ENCODE results near the gene TALDO1. TPM values are rescaled to one million over a fixed set of nuclear protein-coding genes. Genes with fewer than 3 reads are reported as not detected.

The TALDO1 gene
- total RNA-seq: 201 and 207 TPM in 2 replicates

DNA sequence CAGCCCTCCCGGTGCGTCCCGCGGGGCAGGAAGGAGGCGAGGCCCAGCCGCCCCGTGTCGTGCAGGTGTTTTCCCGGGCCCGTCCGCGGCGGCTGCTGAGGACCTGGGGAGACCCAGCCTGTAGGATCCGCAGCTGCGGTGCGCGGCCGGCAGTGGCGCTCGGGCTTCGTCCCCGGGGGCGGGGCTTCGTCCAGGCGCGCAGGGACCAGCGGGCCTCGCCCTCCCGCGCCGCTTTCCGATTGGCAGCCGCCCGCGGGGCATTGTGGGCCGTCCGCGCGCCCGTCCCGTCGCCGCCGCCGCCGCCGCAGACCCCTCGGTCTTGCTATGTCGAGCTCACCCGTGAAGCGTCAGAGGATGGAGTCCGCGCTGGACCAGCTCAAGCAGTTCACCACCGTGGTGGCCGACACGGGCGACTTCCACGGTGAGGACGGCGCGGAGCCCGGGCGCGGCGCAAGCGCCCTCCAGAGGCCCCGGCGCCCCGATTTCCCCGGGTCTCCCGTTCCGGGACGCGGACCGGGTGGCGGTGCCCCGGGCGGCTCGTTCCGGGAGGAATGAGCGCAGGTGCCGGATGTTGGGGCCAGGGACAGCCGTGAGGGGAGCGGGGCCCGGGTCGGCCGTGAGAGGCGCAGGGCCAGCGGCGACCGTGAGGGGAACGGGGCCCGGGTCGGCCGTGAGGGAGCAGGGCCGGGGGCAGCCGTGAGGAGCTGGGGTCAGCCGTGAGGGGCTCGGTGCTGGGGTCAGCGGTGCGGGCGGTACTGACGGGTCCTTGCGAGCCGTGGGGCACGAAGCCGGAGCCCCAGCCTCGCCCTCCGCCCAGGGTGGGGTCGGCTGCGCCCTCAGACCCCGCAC is at the start of gene TALDO1:
Gene TALDO1 (plus strand): TSS at position 307 of the 849 bp plus-strand sequence. CDS start 18 bp downstream, at position 325.
- Histone ChIP-seq H3K36me3 (ENCODE audit: control insufficient read depth, insufficient read depth, low read length) (no peaks in the 10 kb centered on the region), H3K27me3 (ENCODE audit: control insufficient read depth, insufficient read depth, low read length) (no peaks in the 10 kb centered on the region), H3K4me3 (ENCODE audit: low read depth, low read length) (peak within 1 kb of the TSS; percentile 85)
- no peak for DNase-seq (ENCODE audit: low read depth)
- TF ChIP-seq, protein P1, sequence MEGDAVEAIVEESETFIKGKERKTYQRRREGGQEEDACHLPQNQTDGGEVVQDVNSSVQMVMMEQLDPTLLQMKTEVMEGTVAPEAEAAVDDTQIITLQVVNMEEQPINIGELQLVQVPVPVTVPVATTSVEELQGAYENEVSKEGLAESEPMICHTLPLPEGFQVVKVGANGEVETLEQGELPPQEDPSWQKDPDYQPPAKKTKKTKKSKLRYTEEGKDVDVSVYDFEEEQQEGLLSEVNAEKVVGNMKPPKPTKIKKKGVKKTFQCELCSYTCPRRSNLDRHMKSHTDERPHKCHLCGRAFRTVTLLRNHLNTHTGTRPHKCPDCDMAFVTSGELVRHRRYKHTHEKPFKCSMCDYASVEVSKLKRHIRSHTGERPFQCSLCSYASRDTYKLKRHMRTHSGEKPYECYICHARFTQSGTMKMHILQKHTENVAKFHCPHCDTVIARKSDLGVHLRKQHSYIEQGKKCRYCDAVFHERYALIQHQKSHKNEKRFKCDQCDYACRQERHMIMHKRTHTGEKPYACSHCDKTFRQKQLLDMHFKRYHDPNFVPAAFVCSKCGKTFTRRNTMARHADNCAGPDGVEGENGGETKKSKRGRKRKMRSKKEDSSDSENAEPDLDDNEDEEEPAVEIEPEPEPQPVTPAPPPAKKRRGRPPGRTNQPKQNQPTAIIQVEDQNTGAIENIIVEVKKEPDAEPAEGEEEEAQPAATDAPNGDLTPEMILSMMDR (IDR thresholded peaks at IDR 0.05; ENCODE audit: insufficient read depth, low read length, poor library complexity, severe bottlenecking): peak; percentile 2

DNA sequence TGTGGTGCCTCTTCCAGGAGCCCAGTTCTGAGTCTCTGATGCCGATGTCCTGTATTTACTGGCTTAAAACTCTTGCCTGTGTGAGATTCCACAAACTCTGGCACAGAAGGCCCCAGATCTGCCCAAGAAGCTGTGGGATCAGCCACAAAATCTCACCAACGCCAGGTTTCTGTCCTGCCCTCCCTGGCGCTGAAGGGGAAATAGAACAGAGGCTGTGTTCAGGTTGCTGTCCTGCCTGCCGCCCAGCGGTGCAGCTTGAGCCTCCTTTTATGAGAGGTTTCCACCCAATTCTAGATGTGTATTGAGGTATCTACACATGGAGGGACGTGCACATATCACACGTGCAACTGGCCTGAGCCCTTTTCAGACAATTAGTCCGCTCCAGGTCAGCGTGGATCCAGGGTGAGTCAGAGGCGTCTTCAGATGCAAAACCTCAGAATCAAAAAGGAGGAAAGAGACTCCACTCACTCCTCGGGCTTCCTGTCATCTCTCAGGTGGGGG is 49.4 kb upstream of the TALDO1 start:
- TF ChIP-seq, protein P1 (IDR thresholded peaks at IDR 0.05; ENCODE audit: insufficient read depth, low read length, poor library complexity, severe bottlenecking): no peak
- H3K27me3 ChIP-seq (ENCODE audit: control insufficient read depth, insufficient read depth, low read length): no peaks in the 10 kb centered on the region
- no peak overlapping the region for H3K4me3 ChIP-seq (ENCODE audit: low read depth, low read length)
- DNase-seq (ENCODE audit: low read depth): no peak
- no peaks in the 10 kb centered on the region for H3K36me3 ChIP-seq (ENCODE audit: control insufficient read depth, insufficient read depth, low read length)

DNA sequence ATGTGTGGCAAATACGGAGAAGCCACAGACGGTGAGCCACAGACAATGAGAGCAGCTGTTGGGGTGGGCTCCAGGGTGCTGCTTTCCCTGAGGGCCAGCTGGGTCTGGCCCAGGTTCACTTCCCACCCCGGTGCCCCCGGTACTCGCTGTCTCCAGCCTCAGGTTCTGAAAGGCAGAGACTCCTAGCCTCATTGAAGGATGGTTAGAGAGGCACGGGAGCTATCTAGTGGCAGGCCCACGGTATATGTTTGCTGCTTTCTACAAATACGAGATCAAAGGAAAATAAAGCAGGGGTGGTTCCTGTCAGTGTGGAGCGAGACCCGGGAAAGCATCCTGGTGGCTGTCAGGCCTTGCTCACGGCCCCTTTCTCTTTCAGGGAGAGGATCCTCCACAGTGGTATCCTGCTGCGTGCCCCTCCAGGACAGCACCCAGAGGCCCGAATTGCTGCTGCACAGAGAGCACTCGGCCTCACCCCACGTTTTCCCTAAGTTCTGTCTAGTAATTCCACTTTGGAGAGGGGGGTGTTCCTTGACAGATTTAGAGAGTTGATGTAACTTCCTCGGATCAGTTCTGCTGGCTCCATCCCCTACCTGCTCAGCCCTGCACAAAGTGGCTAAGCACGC is 48.7 kb upstream of the TALDO1 start:
- TF ChIP-seq, protein P1 (IDR thresholded peaks at IDR 0.05; ENCODE audit: insufficient read depth, low read length, poor library complexity, severe bottlenecking): no peak
- Histone ChIP-seq H3K27me3 (ENCODE audit: control insufficient read depth, insufficient read depth, low read length) (no peaks in the 10 kb centered on the region), H3K36me3 (ENCODE audit: control insufficient read depth, insufficient read depth, low read length) (no peaks in the 10 kb centered on the region), H3K4me3 (ENCODE audit: low read depth, low read length) (no peak overlapping the region)
- no peak for DNase-seq (ENCODE audit: low read depth)

DNA sequence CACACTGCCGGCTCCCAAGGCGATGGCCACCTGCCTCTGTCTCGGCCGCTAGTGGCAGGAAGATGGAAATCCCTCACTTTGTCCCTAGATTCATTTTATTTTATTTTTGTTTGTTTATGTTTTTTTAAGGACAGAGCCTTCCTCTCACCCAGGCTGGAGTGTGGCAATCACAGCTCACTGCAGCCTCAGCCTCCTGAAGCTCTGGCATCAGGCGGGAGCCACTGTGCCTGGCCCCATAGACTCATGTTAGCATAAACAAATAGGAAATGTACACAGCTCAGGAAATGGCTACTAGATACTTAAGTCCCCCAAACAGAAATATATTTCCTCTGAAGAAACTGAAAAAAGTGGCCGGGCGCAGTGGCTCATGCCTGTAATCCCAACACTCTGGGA is 48.2 kb upstream of the TALDO1 start:
- Histone ChIP-seq H3K4me3 (ENCODE audit: low read depth, low read length) (no peak overlapping the region), H3K36me3 (ENCODE audit: control insufficient read depth, insufficient read depth, low read length) (no peaks in the 10 kb centered on the region), H3K27me3 (ENCODE audit: control insufficient read depth, insufficient read depth, low read length) (no peaks in the 10 kb centered on the region)
- DNase-seq (ENCODE audit: low read depth): no peak
- TF ChIP-seq, protein P1 (IDR thresholded peaks at IDR 0.05; ENCODE audit: insufficient read depth, low read length, poor library complexity, severe bottlenecking): no peak

DNA sequence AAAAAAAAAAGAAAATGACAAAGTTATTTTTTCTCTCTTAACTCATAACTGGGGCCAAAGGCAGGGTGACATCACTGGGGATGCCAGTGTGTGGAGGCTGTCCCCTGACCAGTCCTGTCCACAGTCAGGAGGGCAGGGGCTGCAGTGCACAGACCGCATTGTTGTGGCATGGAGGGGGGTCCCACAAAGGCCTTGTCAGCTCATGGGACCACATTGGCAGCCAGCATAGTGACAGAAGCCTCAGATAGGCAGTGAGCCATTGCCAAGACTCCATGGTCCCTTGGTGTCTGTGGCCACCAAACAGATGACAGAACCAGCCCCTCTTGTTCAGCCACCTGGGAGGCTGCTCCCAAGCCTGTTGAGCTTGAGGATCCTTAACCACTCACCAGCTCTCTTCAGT is 47.5 kb upstream of the TALDO1 start:
- H3K36me3 ChIP-seq (ENCODE audit: control insufficient read depth, insufficient read depth, low read length): no peaks in the 10 kb centered on the region
- TF ChIP-seq, protein P1 (IDR thresholded peaks at IDR 0.05; ENCODE audit: insufficient read depth, low read length, poor library complexity, severe bottlenecking): no peak
- no peaks in the 10 kb centered on the region for H3K27me3 ChIP-seq (ENCODE audit: control insufficient read depth, insufficient read depth, low read length)
- DNase-seq (ENCODE audit: low read depth): no peak
- no peak overlapping the region for H3K4me3 ChIP-seq (ENCODE audit: low read depth, low read length)

Data from kidney epithelial cell (primary cell).